Vagina (tissue), 2 donors: Measurements from ENCODE around the gene PLCB1. TPM values are rescaled to one million over a fixed set of nuclear protein-coding genes. Genes with fewer than 3 reads are reported as not detected.

Experiments used
- DNase-seq, 2 donors: peaks; one replicate each; pipeline ENCODE4 v3.0.0-alpha.2; 2017; ENCODE audit errors: extremely low spot score in 2 of 2
- H3K27ac ChIP-seq: fragments of 200-600 bp; sonication (generic); one replicate; pipeline ENCODE4 v1.5.1; 2019
- H3K27me3 ChIP-seq: fragments of 200-600 bp; sonication (generic); one replicate; pipeline ENCODE4 v1.5.1; 2019
- H3K36me3 ChIP-seq, 2 donors: fragments of 200-600 bp; sonication (generic); one replicate each; pipeline ENCODE4 v1.5.1; 2017 to 2019
- H3K4me1 ChIP-seq: fragments of 200-600 bp; sonication (generic); one replicate; pipeline ENCODE4 v1.5.1; 2019
- H3K4me3 ChIP-seq, 2 donors: fragments of 200-600 bp; sonication (generic); 1 replicate in 1 of 2; 2 replicates in 1 of 2; pipeline ENCODE4 v1.5.1; 2016 to 2019
- H3K9me3 ChIP-seq: fragments of 200-600 bp; sonication (generic); one replicate; pipeline ENCODE4 v1.5.1; 2019
- CTCF ChIP-seq, 3 experiments: fragments of 450-650 bp in 2 of 3; fragments of 200-600 bp in 1 of 3; sonication (generic) in 1 of 3; IDR thresholded peaks; one replicate each; pipeline ENCODE4 v1.5.1; 2017 to 2019; ENCODE audit warnings: antibody characterized with exemption in 3 of 3, mild to moderate bottlenecking in 2 of 3, moderate library complexity in 2 of 3
- POLR2A ChIP-seq, 2 donors: fragments of 450-650 bp; IDR thresholded peaks; one replicate each; pipeline ENCODE4 v1.6.1; 2017; ENCODE audit warnings: antibody characterized with exemption in 2 of 2, mild to moderate bottlenecking in 2 of 2, moderate library complexity in 2 of 2
- POLR2AphosphoS5 ChIP-seq, 2 donors: sonication (generic); formaldehyde crosslinking; IDR thresholded peaks; one replicate each; pipeline ENCODE4 v1.9.0; 2017; ENCODE audit warnings: antibody characterized with exemption in 2 of 2, mild to moderate bottlenecking in 2 of 2, low read depth in 1 of 2; ENCODE audit not compliant: insufficient read depth in 1 of 2
- intact Hi-C: fragments of 100-400 bp; cut with DNase I; formaldehyde crosslinking; loops from one replicate; pipeline ENCODE4 v1.15.1; 2023
- total RNA-seq: library from RNA; depleted of rRNA; stranded (reverse); fragments of >200 nt; gene quantifications from one replicate; pipeline ENCODE4 v1.2.3, GENCODE V29; 2016

Gene PLCB1
- total RNA-seq, 1 donor from 2014 or later = 32.4 TPM

- no peaks in the 10 kb centered on the region for H3K36me3 ChIP-seq
- intact Hi-C loops = loop anchor here (2.0 kb wide), 1 partner anchor 588 kb away; the partner anchor contains the start of gene PLCB1
- no peaks in the 10 kb centered on the region for H3K4me1 ChIP-seq
- no peak overlapping the region for H3K27ac ChIP-seq
- H3K27me3 ChIP-seq = no peaks in the 10 kb centered on the region
- TF ChIP-seq CTCF (IDR thresholded peaks at IDR 0.05) (peak in 2 of 3 experiments; percentile 60 to 70), POLR2A (IDR thresholded peaks at IDR 0.05) (no peak)
- DNase-seq = no peak
- no peaks in the 10 kb centered on the region for H3K9me3 ChIP-seq
- no peak overlapping the region for H3K4me3 ChIP-seq
These were observed 589.0 kb downstream of the PLCB1 start for GRCh38 chr20:8721098-8721497.

DNA sequence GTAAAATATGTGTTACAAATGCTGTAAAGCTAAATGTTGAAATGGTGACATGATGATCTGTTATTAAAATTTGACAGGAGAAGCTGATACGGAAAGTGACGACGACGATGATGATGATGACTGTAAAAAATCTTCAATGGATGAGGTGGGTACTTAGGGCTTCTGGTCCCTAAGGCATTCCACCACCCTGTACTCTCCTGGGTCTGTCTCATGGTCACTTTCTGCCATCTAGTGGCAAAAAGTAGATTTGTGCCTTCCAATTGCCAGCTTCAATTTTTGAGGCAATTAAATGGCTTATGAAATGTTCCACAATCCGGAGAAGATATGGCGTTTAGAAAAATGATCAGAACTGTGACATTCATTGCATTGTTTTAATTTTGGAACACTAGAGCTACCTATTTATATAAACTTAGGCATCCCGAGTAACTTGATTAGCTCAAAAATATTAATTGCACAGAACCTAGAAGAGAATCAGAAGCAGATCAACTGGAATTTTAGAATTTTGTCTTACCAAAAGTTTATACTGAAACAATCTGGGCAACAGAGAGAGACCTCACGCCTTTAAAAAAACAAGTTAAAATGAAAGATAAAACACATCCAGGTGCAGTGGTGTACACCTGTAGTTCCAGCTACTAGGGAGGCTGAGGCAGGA, 590.3 kb downstream of the PLCB1 start:
- TF ChIP-seq POLR2A (IDR thresholded peaks at IDR 0.05) (no peak), CTCF (IDR thresholded peaks at IDR 0.05) (peak; percentile 64 to 83 (median 78)), POLR2AphosphoS5 (IDR thresholded peaks at IDR 0.05; ENCODE audit: insufficient read depth in 1 of 2, low read depth in 1 of 2) (no peak)
- no peak for DNase-seq
- Histone ChIP-seq H3K4me3 (no peak overlapping the region), H3K9me3 (no peaks in the 10 kb centered on the region), H3K27ac (no peak overlapping the region), H3K4me1 (no peaks in the 10 kb centered on the region), H3K36me3 (no peaks in the 10 kb centered on the region), H3K27me3 (no peaks in the 10 kb centered on the region)
- intact Hi-C loops = no loop called here

DNA sequence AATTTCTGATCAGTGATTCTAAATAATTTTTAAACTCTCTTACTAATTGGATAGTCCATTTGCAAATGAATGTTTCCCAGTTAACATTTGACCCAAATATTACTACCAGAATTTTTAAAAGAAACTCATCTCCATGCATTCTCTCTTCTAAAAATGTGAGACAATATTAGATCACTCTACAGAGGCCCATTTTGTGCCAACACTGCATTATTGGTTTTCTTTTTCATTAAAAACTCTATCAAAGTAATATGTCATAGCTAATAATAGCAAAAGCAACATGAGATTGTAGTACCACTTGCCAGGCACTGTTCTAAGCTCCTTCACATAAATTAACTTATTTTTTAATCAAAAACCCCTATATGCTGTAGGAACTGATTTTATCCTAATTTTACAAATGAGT, 591.2 kb downstream of the PLCB1 start:
- H3K27ac ChIP-seq = no peak overlapping the region
- TF ChIP-seq POLR2A (IDR thresholded peaks at IDR 0.05) (no peak), POLR2AphosphoS5 (IDR thresholded peaks at IDR 0.05; ENCODE audit: insufficient read depth in 1 of 2, low read depth in 1 of 2) (no peak), CTCF (IDR thresholded peaks at IDR 0.05) (no peak)
- H3K9me3 ChIP-seq = no peaks in the 10 kb centered on the region
- no peaks in the 10 kb centered on the region for H3K27me3 ChIP-seq
- H3K36me3 ChIP-seq = no peaks in the 10 kb centered on the region
- no peak for DNase-seq
- H3K4me3 ChIP-seq = no peak overlapping the region
- intact Hi-C loops = no loop called here
- H3K4me1 ChIP-seq = no peaks in the 10 kb centered on the region

- Histone ChIP-seq H3K4me3 (no peak overlapping the region), H3K4me1 (no peaks in the 10 kb centered on the region), H3K27me3 (no peaks in the 10 kb centered on the region), H3K36me3 (no peaks in the 10 kb centered on the region), H3K27ac (no peak overlapping the region), H3K9me3 (no peaks in the 10 kb centered on the region)
- no peak for DNase-seq
- TF ChIP-seq POLR2A (IDR thresholded peaks at IDR 0.05) (no peak), POLR2AphosphoS5 (IDR thresholded peaks at IDR 0.05; ENCODE audit: insufficient read depth in 1 of 2, low read depth in 1 of 2) (no peak), CTCF (IDR thresholded peaks at IDR 0.05) (no peak)
- intact Hi-C loops = no loop called here
These were observed 592.8 kb downstream of the PLCB1 start for GRCh38 chr20:8724884-8725283.

DNA sequence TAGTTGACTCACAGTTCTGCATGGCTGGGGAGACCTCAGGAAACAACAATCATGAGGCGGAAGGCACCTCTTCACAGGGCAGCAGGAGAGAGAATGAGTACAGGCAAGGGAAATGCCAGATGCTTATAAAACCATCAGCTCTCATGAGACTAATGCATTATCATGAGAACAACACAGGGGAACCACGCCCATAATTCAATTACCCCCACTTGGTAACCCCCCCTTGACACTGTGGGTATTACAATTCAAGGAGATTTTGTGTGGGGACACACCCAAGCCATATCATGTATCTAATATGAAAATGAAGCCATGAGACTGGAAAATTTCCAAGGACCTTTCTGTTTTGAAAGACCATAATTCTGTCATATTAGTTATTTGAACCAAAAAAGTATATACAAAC, 594.4 kb downstream of the PLCB1 start:
- intact Hi-C loops = no loop called here
- TF ChIP-seq POLR2AphosphoS5 (IDR thresholded peaks at IDR 0.05; ENCODE audit: insufficient read depth in 1 of 2, low read depth in 1 of 2) (no peak), CTCF (IDR thresholded peaks at IDR 0.05) (no peak), POLR2A (IDR thresholded peaks at IDR 0.05) (no peak)
- H3K4me3 ChIP-seq = no peak overlapping the region
- no peaks in the 10 kb centered on the region for H3K4me1 ChIP-seq
- no peaks in the 10 kb centered on the region for H3K9me3 ChIP-seq
- H3K36me3 ChIP-seq = no peaks in the 10 kb centered on the region
- no peak overlapping the region for H3K27ac ChIP-seq
- no peaks in the 10 kb centered on the region for H3K27me3 ChIP-seq
- no peak for DNase-seq
